ENCODE data around the gene DNM1. TPM values are rescaled to one million over a fixed set of nuclear protein-coding genes. Genes with fewer than 3 reads are reported as not detected.

Gene DNM1
- total RNA-seq, 5 donors from 2014 or later (not counting 1 experiment from before 2014, with no cell fraction given): 0.95 to 3.0 (median 1.8) TPM

DNA sequence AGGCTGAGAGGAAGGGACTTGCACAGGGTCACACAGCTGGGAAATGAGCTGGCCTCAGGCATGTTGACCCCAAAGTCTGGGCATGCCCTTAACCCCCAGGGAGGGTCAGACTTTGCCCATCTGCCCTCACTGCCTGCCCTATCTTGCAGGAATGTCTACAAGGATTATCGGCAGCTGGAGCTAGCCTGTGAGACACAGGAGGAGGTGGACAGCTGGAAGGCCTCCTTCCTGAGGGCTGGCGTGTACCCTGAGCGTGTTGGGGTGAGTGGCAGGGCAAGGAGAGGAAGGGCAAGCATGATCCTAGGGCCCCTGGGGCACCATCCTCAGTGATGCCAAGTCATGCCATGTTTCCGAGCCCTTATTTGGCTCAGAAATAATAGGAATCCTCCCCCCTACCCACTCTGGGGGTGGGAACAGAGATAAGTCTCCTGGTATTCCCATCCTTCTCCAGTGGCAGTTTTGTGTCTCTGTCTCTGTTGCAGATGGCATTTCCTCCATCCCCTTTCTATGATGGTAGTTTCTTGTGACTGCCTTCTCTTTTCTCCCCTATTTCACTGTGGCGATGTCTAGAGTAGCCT lies 44.1 kb downstream of the DNM1 start:
- H3K9me3 Mint-ChIP-seq: no peaks in the 10 kb centered on the region
- ATAC-seq (replicated peaks in 1 of 4): no peak
- 71% methylated on average over 2 of the region's 5 CpGs for WGBS (ENCODE audit: insufficient coverage)
- peaks cover 22 to 27% (median 27%) of the 10 kb centered on the region in 3 donors for H3K4me1 Mint-ChIP-seq
- H3K27ac ChIP-seq (ENCODE audit: low read length): no peak overlapping the region
- H3K4me3 Mint-ChIP-seq: no peak overlapping the region
- H3K36me3 Mint-ChIP-seq: no peaks in the 10 kb centered on the region
- peaks cover 15 to 16% of the 10 kb centered on the region in 2 donors for H3K27me3 Mint-ChIP-seq
- H3K9me3 ChIP-seq: no peaks in the 10 kb centered on the region
- peaks cover 5 to 26% of the 10 kb centered on the region in 2 experiments for H3K4me1 ChIP-seq (ENCODE audit: control insufficient read depth in 1 of 2, extremely low read depth in 1 of 2, insufficient read depth in 2 of 2, low read length in 2 of 2)
- no peaks in the 10 kb centered on the region for H3K36me3 ChIP-seq (ENCODE audit: control insufficient read depth in 2 of 2, extremely low read depth in 1 of 2, insufficient read depth in 1 of 2, low read length in 1 of 2)
- H3K27ac Mint-ChIP-seq: no peak overlapping the region
- no peak overlapping the region for H3K4me3 ChIP-seq (ENCODE audit: control insufficient read depth in 1 of 2, extremely low read depth in 1 of 2, low read length in 1 of 2)
- no peak for DNase-seq
- H3K27me3 ChIP-seq (replicated peaks in 1 of 2; ENCODE audit: control insufficient read depth in 2 of 2, extremely low read depth in 1 of 2, insufficient read depth in 2 of 2, low read length in 1 of 2): peaks cover 0 to 40% of the 10 kb centered on the region in 2 experiments
- CTCF ChIA-PET: no interaction called here
- POLR2A ChIA-PET: no interaction called here

DNA sequence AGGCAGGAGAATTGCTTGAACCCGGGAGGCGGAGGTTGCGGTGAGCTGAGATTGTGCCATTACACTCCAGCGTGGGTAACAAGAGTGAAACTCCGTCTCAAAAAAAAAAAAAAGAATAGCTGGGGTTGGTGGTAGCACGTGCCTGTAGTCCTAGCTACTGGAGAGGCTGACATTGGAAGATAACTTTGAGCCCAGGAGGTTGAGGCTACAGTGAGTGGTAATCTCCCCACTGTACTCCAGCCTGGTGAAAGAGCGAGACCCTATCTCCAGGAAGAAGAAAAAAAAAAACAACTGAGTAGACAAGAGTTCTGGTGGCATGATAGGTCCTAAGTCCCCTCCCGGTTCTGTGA lies 46.4 kb downstream of the DNM1 start:
- no peak for DNase-seq
- Histone ChIP-seq H3K4me1 (ENCODE audit: control insufficient read depth in 1 of 2, extremely low read depth in 1 of 2, insufficient read depth in 2 of 2, low read length in 2 of 2) (peaks cover 5 to 26% of the 10 kb centered on the region in 2 experiments), H3K36me3 (ENCODE audit: control insufficient read depth in 2 of 2, extremely low read depth in 1 of 2, insufficient read depth in 1 of 2, low read length in 1 of 2) (no peaks in the 10 kb centered on the region), H3K27ac (ENCODE audit: low read length) (peak overlapping the region; percentile 66), H3K4me3 (ENCODE audit: control insufficient read depth in 1 of 2, extremely low read depth in 1 of 2, low read length in 1 of 2) (peak overlapping the region in 1 of 2 donors; percentile 36), H3K9me3 (no peaks in the 10 kb centered on the region), H3K27me3 (replicated peaks in 1 of 2; ENCODE audit: control insufficient read depth in 2 of 2, extremely low read depth in 1 of 2, insufficient read depth in 2 of 2, low read length in 1 of 2) (peaks cover 0 to 34% of the 10 kb centered on the region in 2 experiments)
- 45% methylated on average over 2 of the region's 8 CpGs for WGBS (ENCODE audit: insufficient coverage)
- H3K4me1 Mint-ChIP-seq: peaks cover 22 to 27% (median 22%) of the 10 kb centered on the region in 3 donors
- peaks cover 5 to 8% of the 10 kb centered on the region in 2 donors for H3K27me3 Mint-ChIP-seq
- ChIA-PET POLR2A (interaction anchor here (0.6 kb wide), 2 partner anchors 89 to 297 kb away, joined by 3 read pairs; no protein-coding TSS in a partner anchor), CTCF (interaction anchor here in 1 of 2 donors (0.7 kb wide), 1 partner anchor 92 kb away, joined by 3 read pairs; no protein-coding TSS in a partner anchor)
- H3K27ac Mint-ChIP-seq: peak overlapping the region; percentile 85 to 93
- ATAC-seq (replicated peaks in 1 of 4): no peak
- H3K36me3 Mint-ChIP-seq: no peaks in the 10 kb centered on the region
- no peaks in the 10 kb centered on the region for H3K9me3 Mint-ChIP-seq
- H3K4me3 Mint-ChIP-seq: peak overlapping the region; percentile 83 to 87 (median 84)

DNA sequence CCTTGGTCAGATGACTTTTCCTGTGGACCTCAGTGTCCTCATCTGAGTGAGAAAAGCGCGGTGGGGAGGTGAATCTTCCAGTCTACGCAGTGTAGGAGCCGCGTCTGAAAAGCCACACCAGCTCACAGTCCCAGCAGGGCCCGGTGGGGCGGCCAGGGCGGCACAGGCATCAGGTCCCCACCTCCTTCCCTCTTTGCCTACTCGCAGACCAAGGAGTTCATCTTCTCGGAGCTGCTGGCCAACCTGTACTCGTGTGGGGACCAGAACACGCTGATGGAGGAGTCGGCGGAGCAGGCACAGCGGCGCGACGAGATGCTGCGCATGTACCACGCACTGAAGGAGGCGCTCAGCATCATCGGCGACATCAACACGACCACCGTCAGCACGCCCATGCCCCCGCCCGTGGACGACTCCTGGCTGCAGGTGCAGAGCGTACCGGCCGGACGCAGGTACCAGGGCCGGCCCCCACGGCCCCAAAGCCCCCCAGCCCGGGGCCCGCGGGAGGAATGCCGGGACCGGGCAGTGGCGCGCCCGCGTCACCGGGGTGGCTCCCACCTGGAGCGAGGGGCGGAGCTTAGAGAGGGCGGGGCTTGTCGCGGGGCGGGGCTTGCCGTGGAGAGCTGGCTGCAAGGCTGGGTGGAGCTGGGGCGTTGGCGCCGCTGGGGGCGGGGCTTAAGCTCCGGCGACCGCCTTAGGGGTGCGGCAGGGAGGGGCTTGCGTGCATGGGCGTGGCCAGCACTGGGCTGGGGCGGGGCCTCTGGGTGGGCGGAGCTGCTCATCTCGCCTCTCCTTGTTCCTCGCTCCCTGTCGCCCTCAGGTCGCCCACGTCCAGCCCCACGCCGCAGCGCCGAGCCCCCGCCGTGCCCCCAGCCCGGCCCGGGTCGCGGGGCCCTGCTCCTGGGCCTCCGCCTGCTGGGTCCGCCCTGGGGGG lies 47.0 kb downstream of the DNM1 start:
- peak; percentile 86 to 99 (median 94) for DNase-seq
- Histone ChIP-seq H3K4me3 (ENCODE audit: control insufficient read depth in 1 of 2, extremely low read depth in 1 of 2, low read length in 1 of 2) (peak overlapping the region; percentile 36 to 52), H3K36me3 (ENCODE audit: control insufficient read depth in 2 of 2, extremely low read depth in 1 of 2, insufficient read depth in 1 of 2, low read length in 1 of 2) (no peaks in the 10 kb centered on the region), H3K4me1 (ENCODE audit: control insufficient read depth in 1 of 2, extremely low read depth in 1 of 2, insufficient read depth in 2 of 2, low read length in 2 of 2) (peaks cover 5 to 26% of the 10 kb centered on the region in 2 experiments), H3K27ac (ENCODE audit: low read length) (peak overlapping the region; percentile 66), H3K27me3 (replicated peaks in 1 of 2; ENCODE audit: control insufficient read depth in 2 of 2, extremely low read depth in 1 of 2, insufficient read depth in 2 of 2, low read length in 1 of 2) (peaks cover 0 to 33% of the 10 kb centered on the region in 2 experiments), H3K9me3 (no peaks in the 10 kb centered on the region)
- ChIA-PET CTCF (interaction anchor here in 1 of 2 donors (0.6 to 1.4 kb wide), 8 partner anchors 26 to 333 kb away, joined by 3 to 8 read pairs (median 4); partner anchors contain the start of genes BBLN, GOLGA2, ST6GALNAC4 and SWI5), POLR2A (interaction anchor here (0.6 kb wide), 3 partner anchors 198 to 1026 kb away, joined by 3 read pairs; no protein-coding TSS in a partner anchor)
- peak overlapping the region; percentile 85 to 93 for H3K27ac Mint-ChIP-seq
- ATAC-seq (replicated peaks in 1 of 4): peak; percentile 89 to 98 (median 94)
- H3K4me1 Mint-ChIP-seq: peaks cover 22 to 27% (median 22%) of the 10 kb centered on the region in 3 donors
- 5% methylated on average over 79 of the region's 81 CpGs for WGBS (ENCODE audit: insufficient coverage)
- H3K27me3 Mint-ChIP-seq: peaks cover 5 to 7% of the 10 kb centered on the region in 2 donors
- H3K4me3 Mint-ChIP-seq: peak overlapping the region; percentile 83 to 87 (median 84)
- H3K36me3 Mint-ChIP-seq: no peaks in the 10 kb centered on the region
- no peaks in the 10 kb centered on the region for H3K9me3 Mint-ChIP-seq

DNA sequence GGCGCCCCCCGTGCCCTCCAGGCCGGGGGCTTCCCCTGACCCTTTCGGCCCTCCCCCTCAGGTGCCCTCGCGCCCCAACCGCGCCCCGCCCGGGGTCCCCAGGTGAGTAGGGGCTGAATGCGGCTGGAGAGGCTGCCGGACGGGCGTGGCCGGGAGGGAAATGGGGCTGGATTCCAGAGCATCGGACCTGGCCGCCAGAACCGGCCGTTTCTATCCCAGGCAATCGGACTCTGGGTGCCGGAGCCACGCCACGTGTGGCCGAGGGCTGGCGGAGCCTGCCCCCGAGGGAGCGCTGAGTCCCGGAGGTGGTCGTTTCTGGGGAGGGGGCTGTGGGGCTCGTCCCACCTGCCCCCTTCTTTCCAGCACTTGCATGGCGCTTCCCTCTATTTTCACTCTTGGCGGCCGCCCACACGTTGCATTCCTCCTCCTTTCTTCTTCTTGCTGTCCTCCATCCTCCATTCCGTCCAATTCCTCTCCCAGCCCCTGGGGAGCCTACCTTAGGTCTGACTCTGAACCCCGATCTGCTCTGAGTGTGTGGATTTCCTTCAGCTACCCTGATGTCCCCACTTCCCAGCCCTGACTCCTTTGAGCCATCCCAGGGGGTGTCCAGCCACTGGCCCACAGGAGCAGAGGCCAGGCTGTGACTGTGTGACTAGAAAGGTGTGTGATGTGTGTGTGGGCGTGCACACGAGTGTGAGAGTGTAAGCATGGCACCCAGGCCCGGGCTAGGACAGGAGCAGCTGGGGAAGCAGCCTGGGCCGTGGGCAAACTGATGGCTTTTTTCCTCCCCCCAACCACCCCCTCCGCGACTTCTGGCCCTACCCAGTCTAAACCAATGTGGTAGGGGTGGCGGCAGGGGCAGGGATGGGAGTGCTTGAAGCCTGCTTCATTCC lies 47.9 kb downstream of the DNM1 start:
- Histone ChIP-seq H3K27ac (ENCODE audit: low read length) (no peak overlapping the region), H3K36me3 (ENCODE audit: control insufficient read depth in 2 of 2, extremely low read depth in 1 of 2, insufficient read depth in 1 of 2, low read length in 1 of 2) (no peaks in the 10 kb centered on the region), H3K4me1 (ENCODE audit: control insufficient read depth in 1 of 2, extremely low read depth in 1 of 2, insufficient read depth in 2 of 2, low read length in 2 of 2) (peaks cover 5 to 20% of the 10 kb centered on the region in 2 experiments), H3K4me3 (ENCODE audit: control insufficient read depth in 1 of 2, extremely low read depth in 1 of 2, low read length in 1 of 2) (peak overlapping the region; percentile 44 to 45), H3K9me3 (no peaks in the 10 kb centered on the region), H3K27me3 (replicated peaks in 1 of 2; ENCODE audit: control insufficient read depth in 2 of 2, extremely low read depth in 1 of 2, insufficient read depth in 2 of 2, low read length in 1 of 2) (peaks cover 0 to 26% of the 10 kb centered on the region in 2 experiments)
- 26% methylated on average over 26 of the region's 43 CpGs for WGBS (ENCODE audit: insufficient coverage)
- no peak for ATAC-seq (replicated peaks in 1 of 4)
- peaks cover 0 to 1% of the 10 kb centered on the region in 2 donors for H3K27me3 Mint-ChIP-seq
- no peaks in the 10 kb centered on the region for H3K9me3 Mint-ChIP-seq
- peak overlapping the region; percentile 72 to 83 (median 74) for H3K4me3 Mint-ChIP-seq
- H3K36me3 Mint-ChIP-seq: no peaks in the 10 kb centered on the region
- peaks cover 17 to 21% (median 18%) of the 10 kb centered on the region in 3 donors for H3K4me1 Mint-ChIP-seq
- peak in 1 of 35 experiments; percentile 13 for DNase-seq
- ChIA-PET CTCF (interaction anchor here in 1 of 2 donors (0.6 to 1.4 kb wide), 7 partner anchors 25 to 334 kb away, joined by 3 to 8 read pairs (median 4); partner anchors contain the start of genes BBLN, GOLGA2, ST6GALNAC4 and SWI5), POLR2A (interaction anchor here in 1 of 2 donors (0.6 kb wide), 1 partner anchor 1027 kb away, joined by 3 read pairs; no protein-coding TSS in a partner anchor)
- peak overlapping the region in 1 of 2 donors; percentile 39 for H3K27ac Mint-ChIP-seq

DNA sequence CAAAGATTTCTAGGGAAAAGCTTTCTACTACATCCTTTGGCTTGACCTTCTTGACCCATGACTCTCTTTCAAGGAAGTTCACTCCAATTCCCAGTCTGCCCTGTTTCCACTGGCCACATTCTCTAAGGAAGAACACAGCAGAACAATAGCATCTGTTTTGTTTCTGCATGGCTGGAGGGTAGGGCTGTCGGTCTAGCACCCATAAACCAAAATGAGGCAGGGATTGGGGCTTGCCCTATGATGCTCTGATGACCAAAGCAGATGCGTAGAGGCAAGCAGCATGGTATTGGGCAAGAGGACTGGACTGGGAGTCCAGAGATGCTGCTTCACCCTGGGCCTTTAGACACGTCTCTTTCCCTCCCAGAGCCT lies 48.5 kb downstream of the DNM1 start:
- WGBS (ENCODE audit: insufficient coverage): 94% methylated on average over 2 of the region's 3 CpGs
- ChIA-PET CTCF (interaction anchor here in 1 of 2 donors (0.7 kb wide), 1 partner anchor 624 kb away, joined by 3 read pairs; no protein-coding TSS in a partner anchor), POLR2A (no interaction called here)

More for the DNA sequence above, 48.5 kb downstream of the DNM1 start:
- peaks cover 0 to 26% of the 10 kb centered on the region in 2 experiments for H3K27me3 ChIP-seq (replicated peaks in 1 of 2; ENCODE audit: control insufficient read depth in 2 of 2, extremely low read depth in 1 of 2, insufficient read depth in 2 of 2, low read length in 1 of 2)
- H3K36me3 ChIP-seq (ENCODE audit: control insufficient read depth in 2 of 2, extremely low read depth in 1 of 2, insufficient read depth in 1 of 2, low read length in 1 of 2): peaks cover 0 to under 1% of the 10 kb centered on the region in 2 donors
- H3K9me3 Mint-ChIP-seq: no peaks in the 10 kb centered on the region
- ATAC-seq (replicated peaks in 1 of 4) (no peak), DNase-seq (no peak)
- H3K4me3 Mint-ChIP-seq: peak overlapping the region; percentile 46 to 83 (median 74)
- H3K36me3 Mint-ChIP-seq: no peaks in the 10 kb centered on the region
- H3K27me3 Mint-ChIP-seq: peaks cover 0 to 1% of the 10 kb centered on the region in 2 donors
- H3K27ac Mint-ChIP-seq: no peak overlapping the region
- H3K9me3 ChIP-seq: no peaks in the 10 kb centered on the region
- H3K4me1 Mint-ChIP-seq: peaks cover 17 to 21% (median 18%) of the 10 kb centered on the region in 3 donors
- peaks cover 5 to 20% of the 10 kb centered on the region in 2 experiments for H3K4me1 ChIP-seq (ENCODE audit: control insufficient read depth in 1 of 2, extremely low read depth in 1 of 2, insufficient read depth in 2 of 2, low read length in 2 of 2)
- H3K27ac ChIP-seq (ENCODE audit: low read length): no peak overlapping the region
- no peak overlapping the region for H3K4me3 ChIP-seq (ENCODE audit: control insufficient read depth in 1 of 2, extremely low read depth in 1 of 2, low read length in 1 of 2)
